ENCODE results near the gene CGGBP1. TPM values are rescaled to one million over a fixed set of nuclear protein-coding genes. Genes with fewer than 3 reads are reported as not detected.

The CGGBP1 gene
- total and polyA plus RNA-seq, 11 donors: 23.6 to 58.8 (median 44.9) TPM

- WGBS, 4 donors: 97 to 99% (median 98%) methylated on average over 3 of the region's 3 CpGs
- H3K9me3 ChIP-seq: no peaks in the 10 kb centered on the region
- TF ChIP-seq CTCF (IDR thresholded peaks at IDR 0.05) (no peak), POLR2A (IDR thresholded peaks at IDR 0.05) (no peak)
- no peaks in the 10 kb centered on the region for H3K4me1 ChIP-seq
- intact Hi-C loops (cut with DNase I): no loop called here
- ATAC-seq (no peak), DNase-seq (no peak)
- no peaks in the 10 kb centered on the region for H3K27me3 ChIP-seq
- no peak overlapping the region for H3K4me3 ChIP-seq
- H3K36me3 ChIP-seq: no peaks in the 10 kb centered on the region
- no peak overlapping the region for H3K27ac ChIP-seq
Observed at GRCh38 chr3:88041005-88041404, 17.8 kb downstream of the CGGBP1 start.

- intact Hi-C loops (cut with DNase I): no loop called here
- Histone ChIP-seq H3K9me3 (no peaks in the 10 kb centered on the region), H3K4me3 (no peak overlapping the region), H3K27ac (no peak overlapping the region), H3K4me1 (no peaks in the 10 kb centered on the region), H3K36me3 (no peaks in the 10 kb centered on the region), H3K27me3 (no peaks in the 10 kb centered on the region)
- ATAC-seq (no peak), DNase-seq (no peak)
- TF ChIP-seq CTCF (IDR thresholded peaks at IDR 0.05) (no peak), POLR2A (IDR thresholded peaks at IDR 0.05) (no peak)
- 90 to 94% (median 93%) methylated on average over 4 of the region's 4 CpGs for WGBS, 4 donors
Observed at GRCh38 chr3:88040529-88040928, 18.3 kb downstream of the CGGBP1 start.

- TF ChIP-seq POLR2A (IDR thresholded peaks at IDR 0.05) (no peak), CTCF (IDR thresholded peaks at IDR 0.05) (no peak)
- Histone ChIP-seq H3K27ac (no peak overlapping the region), H3K4me3 (no peak overlapping the region), H3K4me1 (peaks cover 0 to 4% (median 0%) of the 10 kb centered on the region in 12 donors), H3K27me3 (no peaks in the 10 kb centered on the region), H3K9me3 (no peaks in the 10 kb centered on the region), H3K36me3 (no peaks in the 10 kb centered on the region)
- no peak for ATAC-seq
- intact Hi-C loops (cut with DNase I): no loop called here
- 33 to 38% (median 33%) methylated on average over 2 of the region's 2 CpGs for WGBS, 4 donors
- DNase-seq: no peak
Observed at GRCh38 chr3:88038566-88038965, 20.2 kb downstream of the CGGBP1 start.

GRCh38 chr3:88036221-88036620 is 22.6 kb downstream of the CGGBP1 start:
- H3K4me3 ChIP-seq: no peak overlapping the region
- TF ChIP-seq POLR2A (IDR thresholded peaks at IDR 0.05) (no peak), CTCF (IDR thresholded peaks at IDR 0.05) (no peak)
- intact Hi-C loops (cut with DNase I): no loop called here
- H3K36me3 ChIP-seq: no peaks in the 10 kb centered on the region
- H3K4me1 ChIP-seq: peaks cover 0 to 16% (median under 1%) of the 10 kb centered on the region in 12 donors
- H3K27ac ChIP-seq: no peak overlapping the region
- 75 to 98% (median 86%) methylated on average over 5 of the region's 5 CpGs for WGBS, 4 donors
- DNase-seq: no peak
- H3K9me3 ChIP-seq: no peaks in the 10 kb centered on the region
- ATAC-seq: no peak
- no peaks in the 10 kb centered on the region for H3K27me3 ChIP-seq

All from heart left ventricle (tissue), 16 donors.